Activated gamma-delta T cell treated with Interleukin-2 at 50 U/mL for 16 hours (primary cell): ENCODE measurements around the gene LRCH4.
A peak's percentile ranks its signal among the peaks of the same experiment; 100 is the strongest.
"Not testable (repeated sequence)": the region's sequence is repeated elsewhere in the genome, so short reads cannot be mapped to it uniquely, and the experiment has no call there.

ENCODE experiments used
- DNase-seq: peaks from one replicate; pipeline ENCODE4 v3.0.0-alpha.2; 2020

The LRCH4 gene

GRCh38 chr7:100543586-100543985 is 42.3 kb downstream of the LRCH4 start:
- DNase-seq = no peak

- not testable (repeated sequence) for DNase-seq
Measured at GRCh38 chr7:100541309-100541708, 44.6 kb downstream of the LRCH4 start.

- no peak for DNase-seq
Measured at GRCh38 chr7:100540073-100540723, 45.7 kb downstream of the LRCH4 start.

GRCh38 chr7:100539436-100540006 is 46.4 kb downstream of the LRCH4 start:
- no peak for DNase-seq

- peak; percentile 100 for DNase-seq
Measured at GRCh38 chr7:100538654-100539435, 47.1 kb downstream of the LRCH4 start, which contains the start of gene AGFG2. TSS of gene AGFG2 (plus strand) at chr7:100539203. CDS start at chr7:100539347, 144 bp downstream.

- no peak for DNase-seq
Measured at GRCh38 chr7:100538348-100538653, 47.6 kb downstream of the LRCH4 start.

- DNase-seq = not testable (repeated sequence)
Measured at GRCh38 chr7:100536695-100537094, 49.2 kb downstream of the LRCH4 start.

GRCh38 chr7:100535982-100536381 is 49.9 kb downstream of the LRCH4 start:
- DNase-seq = not testable (repeated sequence)

- DNase-seq = no peak
Measured at GRCh38 chr7:100532165-100533022, 53.5 kb downstream of the LRCH4 start.

- DNase-seq = not testable (repeated sequence)
Measured at GRCh38 chr7:100528108-100528866, 57.6 kb downstream of the LRCH4 start.
